K562 (cell line): ENCODE measurements around the gene C9orf153. TPM values are rescaled to one million over a fixed set of nuclear protein-coding genes. Genes with fewer than 3 reads are reported as not detected.

Experiments
- ATAC-seq: fragments of 200-7000 bp; cut with Tn5 transposase; 3 replicates; pipeline ENCODE4 v1.9.1; 2020; ENCODE audit warnings: moderate library complexity
- BruUV-seq: library from RNA; stranded (reverse); fragments of 400-500 nt; replicated peaks from 2 replicates; lab custom pipeline; 2021; lab: Mats Ljungman, UMichigan
- CTCF ChIA-PET: fragments of 300-600 bp; formaldehyde crosslinking; extraction: SDS; loops from one replicate; lab custom pipeline; 2021; ENCODE audit warnings: low intra/inter-chr PET ratio; lab: Yijun Ruan, JAX
- POLR2A ChIA-PET: fragments of 300-600, 350-650 bp; sonication (Branson Sonifier 250); formaldehyde crosslinking; extraction: SDS; loops from one replicate; lab custom pipeline; 2021; ENCODE audit warnings: antibody characterized with exemption, inconsistent platforms; lab: Yijun Ruan, JAX
- DNase-seq, 4 experiments: peaks; one replicate each; pipeline versions ENCODE4 v3.0.0 to v3.0.0-alpha.2; 2011 to 2018; ENCODE audit warnings: low spot score in 3 of 4, mixed read lengths in 3 of 4; ENCODE audit errors: extremely low read depth in 1 of 4
- FAIRE-seq: peaks from 2 replicates; lab custom pipeline; 2011; peaks lifted over from hg19 to GRCh38; lab: Jason Lieb, UNC
- H2AFZ ChIP-seq: 2 replicates; pipeline ENCODE4 v1.6.0; 2011; ENCODE audit warnings: low read depth, low read length, control low read depth, inconsistent platforms
- H3K27ac ChIP-seq: fragments of 200-600 bp; 3 replicates; pipeline ENCODE4 v1.8.0; 2011; ENCODE audit warnings: low read depth, mild to moderate bottlenecking, control low read depth, inconsistent platforms, low read length, moderate library complexity, mixed read lengths; ENCODE audit errors: extremely low read depth
- H3K27me3 ChIP-seq, 2 experiments: fragments of 300-600 bp in 1 of 2; 2 replicates in 1 of 2; 3 replicates in 1 of 2; pipeline versions ENCODE4 v1.6.0 to v1.8.0; 2011; ENCODE audit warnings: inconsistent platforms in 2 of 2, low read length in 2 of 2, mild to moderate bottlenecking in 1 of 2, mixed read lengths in 1 of 2, moderate library complexity in 1 of 2; ENCODE audit not compliant: control insufficient read depth in 2 of 2, insufficient read depth in 2 of 2
- H3K36me3 ChIP-seq: fragments of 300-600 bp; 3 replicates; pipeline ENCODE4 v1.8.0; 2011; ENCODE audit warnings: mild to moderate bottlenecking, low read length, inconsistent platforms; ENCODE audit not compliant: control insufficient read depth, insufficient read depth
- H3K4me1 ChIP-seq, 2 experiments: fragments of 200-600 bp in 1 of 2; replicated peaks in 1 of 2; 2 replicates in 1 of 2; 3 replicates in 1 of 2; pipeline versions ENCODE4 v1.5.1 to v1.8.0; 2011; ENCODE audit warnings: inconsistent platforms in 2 of 2, low read length in 2 of 2, mild to moderate bottlenecking in 1 of 2, mixed read lengths in 1 of 2, moderate library complexity in 1 of 2; ENCODE audit not compliant: control insufficient read depth in 2 of 2, insufficient read depth in 2 of 2
- H3K4me2 ChIP-seq: 2 replicates; pipeline ENCODE4 v1.6.1; 2011; ENCODE audit warnings: low read length, control low read depth, inconsistent platforms, mixed read lengths; ENCODE audit not compliant: insufficient read depth
- H3K4me3 ChIP-seq: fragments of 200-600 bp; sonication (generic), shearing (Covaris generic); 2 replicates; pipeline ENCODE4 v1.5.1; 2016; ENCODE audit warnings: control low read depth, inconsistent platforms
- H3K79me2 ChIP-seq: fragments of 200-600 bp; 3 replicates; pipeline ENCODE4 v1.8.0; 2011; ENCODE audit warnings: low read length, inconsistent platforms; ENCODE audit not compliant: control insufficient read depth, insufficient read depth
- H3K9ac ChIP-seq, 2 experiments: 2 replicates each; pipeline versions ENCODE4 v1.6.0 to v1.6.1; 2011; ENCODE audit warnings: low read depth in 2 of 2, low read length in 2 of 2, control low read depth in 1 of 2, inconsistent platforms in 1 of 2, mild to moderate bottlenecking in 1 of 2, mixed read lengths in 1 of 2; ENCODE audit not compliant: insufficient read depth in 1 of 2
- H3K9me1 ChIP-seq: one replicate; pipeline ENCODE4 v1.6.0; 2011; ENCODE audit warnings: inconsistent platforms, mild to moderate bottlenecking, low read length, moderate library complexity; ENCODE audit not compliant: control insufficient read depth, insufficient read depth
- H3K9me3 ChIP-seq: replicated peaks from 2 replicates; pipeline ENCODE4 v1.5.1; 2011; ENCODE audit warnings: low read depth, low read length, inconsistent platforms; ENCODE audit not compliant: control insufficient read depth, insufficient read depth
- H4K20me1 ChIP-seq: replicated peaks from 2 replicates; pipeline ENCODE4 v1.6.1; 2011; ENCODE audit warnings: low read length, inconsistent platforms, mixed read lengths; ENCODE audit not compliant: control insufficient read depth, insufficient read depth
- ATF2 ChIP-seq: sonication (generic); formaldehyde crosslinking; IDR thresholded peaks from 2 replicates; pipeline ENCODE4 v1.8.1; 2022; ENCODE audit warnings: missing genetic modification reagents
- CEBPB ChIP-seq: fragments of 450-650 bp; IDR thresholded peaks from 2 replicates; pipeline ENCODE4 v1.6.1; 2016; ENCODE audit warnings: missing genetic modification characterization, missing compliant biosample characterization
- KAT7 ChIP-seq: sonication (generic); formaldehyde crosslinking; IDR thresholded peaks from 2 replicates; pipeline ENCODE4 v1.8.0; 2022; ENCODE audit warnings: missing genetic modification reagents, mild to moderate bottlenecking, borderline replicate concordance
- MLX ChIP-seq, 2 experiments: fragments of 450-650 bp in 1 of 2; sonication (generic) in 1 of 2; formaldehyde crosslinking; conservative IDR thresholded peaks; 2 replicates each; pipeline versions ENCODE4 v1.4.0 to v1.8.1; 2020 to 2022; ENCODE audit warnings: mild to moderate bottlenecking in 1 of 2, missing genetic modification reagents in 1 of 2
- NCOA4 ChIP-seq: fragments of 450-650 bp; IDR thresholded peaks from 2 replicates; pipeline ENCODE4 v1.6.1; 2018; ENCODE audit warnings: mild to moderate bottlenecking; ENCODE audit not compliant: partially characterized antibody
- NRF1 ChIP-seq, 2 experiments: fragments of 450-650 bp; IDR thresholded peaks in 1 of 2; conservative IDR thresholded peaks in 1 of 2; 2 replicates each; pipeline ENCODE4 v1.6.1; 2014; ENCODE audit warnings: mild to moderate bottlenecking in 2 of 2
- PPARD ChIP-seq: fragments of 250-450 bp; sonication (Bioruptor Pico); IDR thresholded peaks from 2 replicates; pipeline ENCODE4 v1.8.0; 2022; ENCODE audit warnings: inconsistent platforms, mild to moderate bottlenecking, moderate library complexity
- RB1 ChIP-seq: fragments of 450-650 bp; IDR thresholded peaks from 2 replicates; pipeline ENCODE4 v1.6.1; 2017; ENCODE audit warnings: low read depth, mild to moderate bottlenecking
- THRB ChIP-seq: fragments of 450-650 bp; formaldehyde crosslinking; conservative IDR thresholded peaks from 2 replicates; pipeline ENCODE4 v1.4.0; 2022; ENCODE audit warnings: mild to moderate bottlenecking, missing genetic modification characterization
- WGBS: fragments of 100-300 bp; shearing (Covaris generic); methylation state at CpG from one replicate; pipeline ENCODE4 v1.1.6; 2016; ENCODE audit warnings: low coverage, mixed read lengths; ENCODE audit not compliant: insufficient coverage; ENCODE audit errors: missing lambda C conversion rate; 5-methylcytosine and 5-hydroxymethylcytosine counted together
- in situ Hi-C: fragments of 300-500 bp; cut with MboI; formaldehyde crosslinking; loops from 4 replicates; pipeline ENCODE4 v1.15.0; 2018; ENCODE audit warnings: inconsistent platforms, mixed read lengths
- intact Hi-C: fragments of 100-400 bp; cut with micrococcal nuclease; formaldehyde crosslinking; loops from 2 replicates; pipeline ENCODE4 v1.14.2; 2022
- polyA plus RNA-seq, 8 experiments: library from polyadenylated mRNA; depleted of rRNA in 4 of 8; stranded (reverse) in 5 of 8; unstranded in 3 of 8; fragments of >200 nt; fragmentation: Nextera tagmentation in 2 of 8; fragmentation: Illumina TruSeq in 1 of 8; extraction: Ambion mirVana in 2 of 8; extraction: Trizol in 1 of 8; gene quantifications; 2 replicates each; pipeline versions ENCODE4 v1.2.1 to v1.2.3, GENCODE V29; 2011 to 2014; ENCODE audit warnings: inconsistent platforms in 1 of 8, missing spikeins in 1 of 8
- small RNA-seq: library from RNA; depleted of rRNA; stranded (forward); fragments of <200 nt; gene quantifications from one replicate; pipeline ENCODE3, GENCODE V24; 2014
- total RNA-seq, 7 experiments: library from RNA; depleted of rRNA in 6 of 7; stranded (reverse); fragments of >200 nt in 6 of 7; fragmentation: Illumina TruSeq in 2 of 7; extraction: Trizol in 2 of 7; gene quantifications; 2 replicates each; pipeline versions ENCODE4 v1.2.1 to v1.2.3, GENCODE V29; 2011 to 2021; ENCODE audit warnings: low replicate concordance in 1 of 7

The C9orf153 gene
- total and polyA plus RNA-seq, 9 of the 15 experiments (the other 6 are each of a cell fraction or from before 2014, with no cell fraction given) = 0.07 to 1.2 (median 0.11) TPM; not detected in 5

- Histone ChIP-seq H3K4me3 (no peak overlapping the region), H3K79me2 (no peaks in the 10 kb centered on the region), H3K4me1 (no peaks in the 10 kb centered on the region), H3K27ac (no peak overlapping the region), H3K4me2 (no peak overlapping the region), H4K20me1 (no peaks in the 10 kb centered on the region)
- no peak for FAIRE-seq
- no peak for DNase-seq
- WGBS = 3% methylated on average over 4 of the region's 5 CpGs
- no peak for ATAC-seq
- no peak for TF ChIP-seq NRF1 (conservative IDR thresholded peaks at IDR 0.05 in 1 of 2, IDR thresholded peaks at IDR 0.05 in 1 of 2)
- no peak for TF ChIP-seq RB1
- no peak for TF ChIP-seq MLX (CRISPR knock-in tag; conservative IDR thresholded peaks at IDR 0.05)
- no peak for TF ChIP-seq KAT7 (CRISPR knock-in tag)
- no peak for TF ChIP-seq THRB (CRISPR knock-in tag)
- TF ChIP-seq PPARD (CRISPR knock-in tag) = no peak
- TF ChIP-seq NCOA4 = no peak
- no peak for TF ChIP-seq CEBPB (tag)
- no peak for TF ChIP-seq ATF2 (CRISPR knock-in tag)
- TF ChIP-seq, all 486 proteins: peak for 0
- intact Hi-C loops (no loop called here), in situ Hi-C loops (no loop called here)
- CTCF ChIA-PET = no interaction called here
- no peaks in the 10 kb centered on the region for H3K36me3 ChIP-seq
- no peaks in the 10 kb centered on the region for H3K9me3 ChIP-seq
- H3K9ac ChIP-seq = no peak overlapping the region
- no peak overlapping the region for H2AFZ ChIP-seq
- POLR2A ChIA-PET = interaction anchor here (0.7 kb wide), 1 partner anchor 1722 kb away, joined by 4 read pairs; no protein-coding TSS in a partner anchor
- H3K9me1 ChIP-seq = no peaks in the 10 kb centered on the region
- no peaks in the 10 kb centered on the region for H3K27me3 ChIP-seq
- no TSS peak for BruUV-seq
These were observed 84.2 kb downstream of the C9orf153 start for GRCh38 chr9:86175223-86175622.

Small RNAs within 50 kb of the gene (small RNA-seq; reads per million reads assigned to genes)
- gene AL137849.1 (not detected), gene RN7SKP264 (not detected)

Other genes with a start within 250 kb of the C9orf153 start
- not detected in 2 replicates for gene GOLM1, start 160.1 kb downstream of the C9orf153 start, total RNA-seq (2014; rRNA removed)
- gene GOLM1, start 160.1 kb downstream of the C9orf153 start, total RNA-seq (2014; rRNA removed; fragmentation: Illumina TruSeq; extraction: Trizol) = not detected in 2 replicates
- gene GOLM1, start 160.1 kb downstream of the C9orf153 start, total RNA-seq (2015; rRNA removed; fragmentation: Illumina TruSeq; extraction: Trizol) = not detected in 2 replicates
- 0.36 and 0.40 TPM in 2 replicates for gene GOLM1, start 160.1 kb downstream of the C9orf153 start, total RNA-seq (2021)
- gene GOLM1, start 160.1 kb downstream of the C9orf153 start, polyA plus RNA-seq (2011; rRNA removed) = 0.04 and 0.11 TPM in 2 replicates
- gene GOLM1, start 160.1 kb downstream of the C9orf153 start, polyA plus RNA-seq (2014; fragmentation: Illumina TruSeq; extraction: Trizol) = 0.06 and 0.09 TPM in 2 replicates
- gene GOLM1, start 160.1 kb downstream of the C9orf153 start, polyA plus RNA-seq (2014; fragmentation: Nextera tagmentation; extraction: Ambion mirVana) = under 1 TPM; 0.73 to 0.96 TPM
- gene GOLM1, start 160.1 kb downstream of the C9orf153 start, polyA plus RNA-seq (2014; rRNA removed) = not detected in 2 replicates
- 15.7 and 20.8 TPM in 2 replicates for gene ISCA1, start 22.9 kb upstream of the C9orf153 start, total RNA-seq (2014; rRNA removed)
- gene ISCA1, start 22.9 kb upstream of the C9orf153 start, total RNA-seq (2014; rRNA removed; fragmentation: Illumina TruSeq; extraction: Trizol) = 27.1 and 29.6 TPM in 2 replicates
- 21.8 and 24.0 TPM in 2 replicates for gene ISCA1, start 22.9 kb upstream of the C9orf153 start, total RNA-seq (2015; rRNA removed; fragmentation: Illumina TruSeq; extraction: Trizol)
- gene ISCA1, start 22.9 kb upstream of the C9orf153 start, total RNA-seq (2021) = 19.1 and 19.3 TPM in 2 replicates
- gene ISCA1, start 22.9 kb upstream of the C9orf153 start, polyA plus RNA-seq (2011; rRNA removed) = 18.2 and 26.4 TPM in 2 replicates
- gene ISCA1, start 22.9 kb upstream of the C9orf153 start, polyA plus RNA-seq (2014; fragmentation: Illumina TruSeq; extraction: Trizol) = 22.2 and 26.3 TPM in 2 replicates
- 10 to 100 TPM in 1 of 2 experiments, 1 to 10 TPM in 1; 6.5 to 11.1 TPM for gene ISCA1, start 22.9 kb upstream of the C9orf153 start, polyA plus RNA-seq (2014; fragmentation: Nextera tagmentation; extraction: Ambion mirVana)
- gene ISCA1, start 22.9 kb upstream of the C9orf153 start, polyA plus RNA-seq (2014; rRNA removed) = 20.0 and 24.8 TPM in 2 replicates
- 14.2 and 15.3 TPM in 2 replicates for gene TUT7, start 94.8 kb upstream of the C9orf153 start, total RNA-seq (2014; rRNA removed)
- 22.2 and 26.9 TPM in 2 replicates for gene TUT7, start 94.8 kb upstream of the C9orf153 start, total RNA-seq (2014; rRNA removed; fragmentation: Illumina TruSeq; extraction: Trizol)
- gene TUT7, start 94.8 kb upstream of the C9orf153 start, total RNA-seq (2015; rRNA removed; fragmentation: Illumina TruSeq; extraction: Trizol) = 24.2 and 26.2 TPM in 2 replicates
- 13.8 and 15.0 TPM in 2 replicates for gene TUT7, start 94.8 kb upstream of the C9orf153 start, total RNA-seq (2021)
- 20.0 TPM in 2 replicates for gene TUT7, start 94.8 kb upstream of the C9orf153 start, polyA plus RNA-seq (2011; rRNA removed)
- gene TUT7, start 94.8 kb upstream of the C9orf153 start, polyA plus RNA-seq (2014; fragmentation: Illumina TruSeq; extraction: Trizol) = 18.8 and 23.7 TPM in 2 replicates
- gene TUT7, start 94.8 kb upstream of the C9orf153 start, polyA plus RNA-seq (2014; fragmentation: Nextera tagmentation; extraction: Ambion mirVana) = 1 to 10 TPM; 5.9 to 9.3 TPM
- gene TUT7, start 94.8 kb upstream of the C9orf153 start, polyA plus RNA-seq (2014; rRNA removed) = 12.6 and 15.2 TPM in 2 replicates